Measurements from ENCODE around the gene ACP4. TPM values are rescaled to one million over a fixed set of nuclear protein-coding genes. Genes with fewer than 3 reads are reported as not detected.

Gene ACP4
- polyA plus RNA-seq, 1 donor (not counting 4 experiments of a cell fraction or from before 2014, with no cell fraction given), result not detected

DNA sequence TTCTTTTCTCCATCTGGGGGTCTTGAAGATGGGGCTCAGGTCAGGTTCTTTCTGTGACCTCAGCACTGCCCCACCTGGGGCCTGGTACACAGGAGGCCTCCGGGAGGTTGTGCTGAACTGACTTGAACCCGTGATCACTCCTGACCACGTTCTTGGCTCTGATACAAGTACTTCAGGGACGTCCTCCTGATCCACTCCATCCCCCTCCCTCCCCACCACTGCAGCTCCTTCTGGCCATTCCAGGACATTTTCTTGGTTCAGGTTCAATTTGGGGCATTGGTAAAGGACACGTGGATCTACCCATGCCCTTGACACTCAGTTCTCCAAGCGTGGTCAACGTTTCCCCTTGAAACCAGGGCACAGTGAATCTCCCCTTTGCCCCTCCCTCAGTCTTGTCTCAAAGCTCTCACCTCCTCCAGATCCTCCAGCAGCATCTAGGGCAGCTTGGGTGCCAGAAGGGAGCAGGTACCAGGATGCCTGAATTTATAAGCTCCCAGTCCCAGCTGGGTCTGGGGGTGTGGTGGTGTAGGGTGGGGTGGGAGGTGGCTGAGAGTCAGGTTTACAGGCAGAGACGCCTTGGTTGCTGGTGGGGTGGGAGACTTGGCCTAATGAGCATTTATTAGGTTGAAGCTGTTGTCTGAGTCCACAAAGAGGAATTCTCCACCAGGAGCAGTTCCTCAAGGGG lies 43.0 kb downstream of the ACP4 start, which contains the start of gene KLK15:
Gene KLK15 (minus strand): TSS at position 458 of the 685 bp plus-strand sequence. CDS start 2,082 bp downstream, outside the sequence.
- H3K9me3 ChIP-seq (ENCODE audit: control insufficient read depth, low read depth, low read length), result no peaks in the 10 kb centered on the region
- DNase-seq (ENCODE audit: low read depth, low spot score) (no peak), FAIRE-seq (no peak)
- dilution Hi-C loops (cut with MboI; ENCODE audit: extremely low pct_ligation_motif_present, low sequenced_read_pairs), result no loop called here
- H3K4me2 ChIP-seq (ENCODE audit: control insufficient read depth, extremely low read depth, insufficient read depth, low read depth, low read length), result no peak within 1 kb of the TSS
- H3K9me1 ChIP-seq (ENCODE audit: control insufficient read depth, extremely low read depth, insufficient read depth, low read length), result no peaks in the 10 kb centered on the region
- peaks cover 20% of the 10 kb centered on the region for H3K4me1 ChIP-seq (ENCODE audit: control insufficient read depth, extremely low read depth, insufficient read depth, low read length)
- H3K4me3 ChIP-seq (ENCODE audit: control insufficient read depth in 2 of 3, extremely low read depth in 1 of 3, insufficient read depth in 2 of 3, low read depth in 1 of 3, low read length in 3 of 3), result no peak within 1 kb of the TSS
- peaks cover 8% of the 10 kb centered on the region for H3K27me3 ChIP-seq (ENCODE audit: control insufficient read depth, extremely low read depth, insufficient read depth, low read length)
- no peak within 1 kb of the TSS for H2AFZ ChIP-seq (ENCODE audit: control insufficient read depth, low read length)
- no peak within 1 kb of the TSS for H3K27ac ChIP-seq (ENCODE audit: control insufficient read depth, insufficient read depth, low read length)
- no peaks in the 10 kb centered on the region for H4K20me1 ChIP-seq (ENCODE audit: control insufficient read depth, extremely low read depth, insufficient read depth, low read length)
- TF ChIP-seq, protein P1, sequence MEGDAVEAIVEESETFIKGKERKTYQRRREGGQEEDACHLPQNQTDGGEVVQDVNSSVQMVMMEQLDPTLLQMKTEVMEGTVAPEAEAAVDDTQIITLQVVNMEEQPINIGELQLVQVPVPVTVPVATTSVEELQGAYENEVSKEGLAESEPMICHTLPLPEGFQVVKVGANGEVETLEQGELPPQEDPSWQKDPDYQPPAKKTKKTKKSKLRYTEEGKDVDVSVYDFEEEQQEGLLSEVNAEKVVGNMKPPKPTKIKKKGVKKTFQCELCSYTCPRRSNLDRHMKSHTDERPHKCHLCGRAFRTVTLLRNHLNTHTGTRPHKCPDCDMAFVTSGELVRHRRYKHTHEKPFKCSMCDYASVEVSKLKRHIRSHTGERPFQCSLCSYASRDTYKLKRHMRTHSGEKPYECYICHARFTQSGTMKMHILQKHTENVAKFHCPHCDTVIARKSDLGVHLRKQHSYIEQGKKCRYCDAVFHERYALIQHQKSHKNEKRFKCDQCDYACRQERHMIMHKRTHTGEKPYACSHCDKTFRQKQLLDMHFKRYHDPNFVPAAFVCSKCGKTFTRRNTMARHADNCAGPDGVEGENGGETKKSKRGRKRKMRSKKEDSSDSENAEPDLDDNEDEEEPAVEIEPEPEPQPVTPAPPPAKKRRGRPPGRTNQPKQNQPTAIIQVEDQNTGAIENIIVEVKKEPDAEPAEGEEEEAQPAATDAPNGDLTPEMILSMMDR (optimal IDR thresholded peaks at IDR 0.05 in 1 of 3, IDR thresholded peaks at IDR 0.05 in 1 of 3, conservative IDR thresholded peaks at IDR 0.05 in 1 of 3; ENCODE audit: extremely low read depth in 1 of 3, insufficient read depth in 2 of 3, low read length in 3 of 3), result no peak
- TF ChIP-seq EZH2 (IDR thresholded peaks at IDR 0.05; ENCODE audit: low read length), result no peak
- no peaks in the 10 kb centered on the region for H3K79me2 ChIP-seq (ENCODE audit: control insufficient read depth, insufficient read depth, low read length)
- H3K9ac ChIP-seq (ENCODE audit: control insufficient read depth, extremely low read depth, insufficient read depth, low read length), result no peak within 1 kb of the TSS
- no peaks in the 10 kb centered on the region for H3K36me3 ChIP-seq (ENCODE audit: control insufficient read depth in 2 of 2, extremely low read depth in 1 of 2, insufficient read depth in 2 of 2, low read length in 2 of 2)

DNA sequence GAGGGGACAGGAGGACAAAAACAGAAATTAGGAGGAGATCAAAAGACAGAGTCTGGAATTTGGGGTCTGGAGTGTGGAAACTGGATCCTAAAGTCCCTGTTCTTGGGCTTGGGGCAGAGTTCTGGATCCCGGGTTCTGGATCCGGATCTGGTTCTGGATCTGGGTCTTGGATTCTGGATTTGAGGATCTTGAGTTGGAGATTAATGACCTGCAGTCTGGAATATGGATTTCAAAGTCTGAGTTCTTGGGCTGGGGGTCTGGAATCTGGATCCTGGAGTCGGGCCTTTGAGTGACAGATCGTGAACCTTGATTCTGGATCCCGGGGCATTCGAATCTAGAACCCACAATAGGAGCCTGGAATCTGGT lies 43.6 kb downstream of the ACP4 start:
- Histone ChIP-seq H3K9me1 (ENCODE audit: control insufficient read depth, extremely low read depth, insufficient read depth, low read length) (no peaks in the 10 kb centered on the region), H3K27ac (ENCODE audit: control insufficient read depth, insufficient read depth, low read length) (no peak overlapping the region), H3K36me3 (ENCODE audit: control insufficient read depth in 2 of 2, extremely low read depth in 1 of 2, insufficient read depth in 2 of 2, low read length in 2 of 2) (no peaks in the 10 kb centered on the region), H3K4me2 (ENCODE audit: control insufficient read depth, extremely low read depth, insufficient read depth, low read depth, low read length) (no peak overlapping the region), H3K27me3 (ENCODE audit: control insufficient read depth, extremely low read depth, insufficient read depth, low read length) (peaks cover 8% of the 10 kb centered on the region), H3K4me3 (ENCODE audit: control insufficient read depth in 2 of 3, extremely low read depth in 1 of 3, insufficient read depth in 2 of 3, low read depth in 1 of 3, low read length in 3 of 3) (no peak overlapping the region), H4K20me1 (ENCODE audit: control insufficient read depth, extremely low read depth, insufficient read depth, low read length) (no peaks in the 10 kb centered on the region), H3K79me2 (ENCODE audit: control insufficient read depth, insufficient read depth, low read length) (no peaks in the 10 kb centered on the region), H2AFZ (ENCODE audit: control insufficient read depth, low read length) (no peak overlapping the region), H3K4me1 (ENCODE audit: control insufficient read depth, extremely low read depth, insufficient read depth, low read length) (peaks cover 20% of the 10 kb centered on the region), H3K9ac (ENCODE audit: control insufficient read depth, extremely low read depth, insufficient read depth, low read length) (no peak overlapping the region), H3K9me3 (ENCODE audit: control insufficient read depth, low read depth, low read length) (no peaks in the 10 kb centered on the region)
- TF ChIP-seq, protein P1 (optimal IDR thresholded peaks at IDR 0.05 in 1 of 3, IDR thresholded peaks at IDR 0.05 in 1 of 3, conservative IDR thresholded peaks at IDR 0.05 in 1 of 3; ENCODE audit: extremely low read depth in 1 of 3, insufficient read depth in 2 of 3, low read length in 3 of 3), result no peak
- TF ChIP-seq EZH2 (IDR thresholded peaks at IDR 0.05; ENCODE audit: low read length), result no peak
- DNase-seq (ENCODE audit: low read depth, low spot score) (no peak), FAIRE-seq (no peak)
- dilution Hi-C loops (cut with MboI; ENCODE audit: extremely low pct_ligation_motif_present, low sequenced_read_pairs), result no loop called here

Measured in keratinocyte (primary cell).